ENCODE measurements around the gene INKA2. TPM values are rescaled to one million over a fixed set of nuclear protein-coding genes. Genes with fewer than 3 reads are reported as not detected.

The INKA2 gene
- total RNA-seq, 1 experiment from 2014 or later = 3.5 TPM

GRCh38 chr1:111690306-111690617, 48.9 kb downstream of the INKA2 start:
- intact Hi-C loops (cut with micrococcal nuclease) = no loop called here
- no TSS peak for BruUV-seq (replicated peaks)
- Mint-ChIP-seq H3K4me1 (ENCODE audit: insufficient read depth, unreplicated experiment) (peaks cover 8% of the 10 kb centered on the region), H3K36me3 (ENCODE audit: insufficient read depth, unreplicated experiment) (peaks cover 6% of the 10 kb centered on the region), H3K27ac (ENCODE audit: low read depth, unreplicated experiment) (no peak overlapping the region), H3K9me3 (ENCODE audit: unreplicated experiment) (no peaks in the 10 kb centered on the region), H3K27me3 (ENCODE audit: insufficient read depth, unreplicated experiment) (no peaks in the 10 kb centered on the region), H3K4me3 (ENCODE audit: unreplicated experiment) (no peak overlapping the region)
- ChIA-PET CTCF (interaction anchor here (1.0 to 2.1 kb wide), 3 partner anchors 12 to 181 kb away, joined by 3 to 11 read pairs (median 3); no protein-coding TSS in a partner anchor), POLR2A (interaction anchor here (0.7 to 1.7 kb wide), 3 partner anchors 15 to 62 kb away, joined by 3 to 4 read pairs (median 4); no protein-coding TSS in a partner anchor)
- peak; percentile 80 for DNase-seq (ENCODE audit: unreplicated experiment)
- no peak for TF ChIP-seq CTCF (IDR thresholded peaks at IDR 0.05; ENCODE audit: unreplicated experiment)

Other genes with a start within 250 kb of the INKA2 start
- gene ADORA3, start 235.8 kb downstream of the INKA2 start, total RNA-seq (2022) = not detected in 2 replicates
- not detected in 2 replicates for gene TMIGD3, start 235.8 kb downstream of the INKA2 start, total RNA-seq (2022)
- 31.5 and 39.3 TPM in 2 replicates for gene RAP1A, start 119.6 kb downstream of the INKA2 start, total RNA-seq (2022)
- gene DDX20, start 16.5 kb upstream of the INKA2 start, total RNA-seq (2022) = 14.8 and 16.8 TPM in 2 replicates